GM19099 (cell line): ENCODE results near the gene IPO11.

Experiments used
- POLR2A ChIP-seq: IDR thresholded peaks from 3 replicates; pipeline ENCODE4 v1.6.1; 2011; ENCODE audit warnings: low read depth; ENCODE audit not compliant: insufficient read length; ENCODE audit errors: extremely low read depth

The IPO11 gene

GRCh38 chr5:62418462-62419076 lies 6.0 kb downstream of the IPO11 start:
- no peak for TF ChIP-seq POLR2A

- TF ChIP-seq POLR2A: no peak
Observed at GRCh38 chr5:62419609-62420008, 7.0 kb downstream of the IPO11 start.

- TF ChIP-seq POLR2A: no peak
Observed at GRCh38 chr5:62421414-62421813, 8.9 kb downstream of the IPO11 start.

- no peak for TF ChIP-seq POLR2A
Observed at GRCh38 chr5:62424763-62425162, 12.2 kb downstream of the IPO11 start.

DNA sequence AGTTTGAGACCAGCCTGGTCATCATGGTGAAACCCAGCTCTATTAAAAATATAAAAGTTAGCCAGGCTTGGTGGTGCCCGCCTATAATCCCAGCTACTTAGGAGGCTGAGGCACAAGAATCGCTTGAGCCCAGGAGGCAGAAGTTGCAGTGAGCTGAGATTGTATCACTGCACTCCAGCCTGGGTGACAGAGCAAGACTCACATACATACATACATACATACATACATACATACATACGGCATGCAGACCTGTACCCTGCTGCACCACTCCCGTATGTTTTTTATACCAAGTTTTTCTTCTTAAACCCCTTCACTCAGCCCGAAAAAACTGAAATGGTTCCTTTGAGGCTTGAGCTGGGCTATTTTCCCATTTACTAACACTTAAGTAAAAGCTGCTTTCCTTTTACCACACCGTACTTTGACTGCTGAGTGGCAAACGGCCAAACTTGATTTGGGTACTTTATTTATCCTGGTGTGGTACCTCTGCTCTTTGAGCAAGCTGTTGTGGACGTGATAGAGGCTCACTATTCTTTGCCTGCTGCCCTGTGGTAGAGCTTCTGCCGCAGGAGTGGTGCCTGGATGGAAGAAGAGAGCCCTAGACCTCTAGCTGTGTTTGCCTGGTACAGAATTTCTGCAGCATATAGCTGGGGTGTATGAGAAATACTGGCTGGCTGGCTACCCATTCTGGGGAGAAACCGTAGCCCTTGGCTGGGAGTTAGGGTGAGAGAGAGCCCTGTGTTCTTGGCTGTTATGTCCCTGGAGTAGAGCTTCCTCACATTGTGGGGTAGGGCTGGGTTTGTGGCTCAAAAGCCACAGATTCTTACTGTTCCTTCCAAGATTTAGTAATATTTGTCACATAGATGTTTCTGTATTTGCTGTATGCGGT lies 19.4 kb downstream of the IPO11 start:
- TF ChIP-seq POLR2A: no peak

- TF ChIP-seq POLR2A: no peak
Observed at GRCh38 chr5:62432621-62433064, 20.1 kb downstream of the IPO11 start.

GRCh38 chr5:62448528-62448927 lies 36.0 kb downstream of the IPO11 start:
- TF ChIP-seq POLR2A: no peak

- TF ChIP-seq POLR2A: no peak
Observed at GRCh38 chr5:62450259-62450658, 37.7 kb downstream of the IPO11 start.

DNA sequence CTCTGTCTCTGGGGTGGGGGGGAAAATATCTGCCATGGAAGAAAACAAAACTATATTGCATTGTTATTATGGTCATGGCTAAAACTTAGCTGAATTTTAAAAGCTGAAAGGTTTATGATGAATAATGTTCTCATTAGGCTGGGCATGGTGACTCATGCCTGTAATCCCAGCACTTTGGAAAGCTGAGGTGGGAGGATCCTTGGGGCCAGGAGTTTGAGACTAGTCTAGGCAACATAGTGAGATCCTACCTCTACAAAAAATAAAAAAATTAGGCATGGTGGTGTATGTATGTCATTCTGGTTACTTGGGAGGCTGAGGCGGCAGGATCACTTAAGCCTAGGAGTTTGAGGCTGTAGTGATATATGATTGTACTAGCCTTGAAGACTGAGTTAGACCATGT lies 44.5 kb downstream of the IPO11 start:
- TF ChIP-seq POLR2A: no peak

DNA sequence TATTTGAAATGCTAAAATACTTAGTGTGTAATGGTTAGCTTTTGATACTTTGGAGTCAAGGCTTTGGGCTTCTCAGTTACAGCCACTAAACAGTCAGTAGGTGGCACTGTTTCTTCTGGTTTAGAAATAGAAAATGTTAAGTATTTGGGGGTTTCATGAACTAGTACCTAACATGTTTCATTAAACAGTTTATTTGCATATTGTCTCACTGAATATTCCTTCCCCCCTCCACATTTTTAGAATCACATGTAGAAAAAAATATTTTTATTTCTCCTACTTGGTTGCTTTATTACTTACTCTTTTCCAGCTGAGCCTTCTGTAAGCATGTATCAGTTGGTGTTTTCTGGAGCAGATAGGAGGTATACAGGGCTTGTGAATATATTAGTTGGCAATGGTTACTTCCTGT lies 48.0 kb downstream of the IPO11 start:
- no peak for TF ChIP-seq POLR2A

DNA sequence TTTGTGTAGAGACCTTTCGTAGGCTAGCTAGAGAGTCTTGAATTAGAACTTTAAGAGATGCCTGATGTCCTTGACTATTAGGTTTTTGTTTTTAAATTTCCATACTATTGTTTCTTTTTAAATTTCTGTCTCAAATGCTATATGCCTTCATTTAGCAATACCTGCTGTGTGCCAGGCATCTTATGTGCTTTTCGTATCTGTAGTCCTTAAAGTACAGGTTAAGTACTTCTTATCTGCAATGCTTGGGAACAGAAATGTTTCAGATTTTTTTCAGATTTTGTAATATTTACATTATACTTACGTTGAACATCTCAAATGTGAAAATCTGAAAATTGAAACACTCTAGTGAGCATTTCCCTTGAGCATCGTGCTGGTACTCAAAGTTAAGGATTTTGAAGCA lies 49.0 kb downstream of the IPO11 start:
- TF ChIP-seq POLR2A: no peak

DNA sequence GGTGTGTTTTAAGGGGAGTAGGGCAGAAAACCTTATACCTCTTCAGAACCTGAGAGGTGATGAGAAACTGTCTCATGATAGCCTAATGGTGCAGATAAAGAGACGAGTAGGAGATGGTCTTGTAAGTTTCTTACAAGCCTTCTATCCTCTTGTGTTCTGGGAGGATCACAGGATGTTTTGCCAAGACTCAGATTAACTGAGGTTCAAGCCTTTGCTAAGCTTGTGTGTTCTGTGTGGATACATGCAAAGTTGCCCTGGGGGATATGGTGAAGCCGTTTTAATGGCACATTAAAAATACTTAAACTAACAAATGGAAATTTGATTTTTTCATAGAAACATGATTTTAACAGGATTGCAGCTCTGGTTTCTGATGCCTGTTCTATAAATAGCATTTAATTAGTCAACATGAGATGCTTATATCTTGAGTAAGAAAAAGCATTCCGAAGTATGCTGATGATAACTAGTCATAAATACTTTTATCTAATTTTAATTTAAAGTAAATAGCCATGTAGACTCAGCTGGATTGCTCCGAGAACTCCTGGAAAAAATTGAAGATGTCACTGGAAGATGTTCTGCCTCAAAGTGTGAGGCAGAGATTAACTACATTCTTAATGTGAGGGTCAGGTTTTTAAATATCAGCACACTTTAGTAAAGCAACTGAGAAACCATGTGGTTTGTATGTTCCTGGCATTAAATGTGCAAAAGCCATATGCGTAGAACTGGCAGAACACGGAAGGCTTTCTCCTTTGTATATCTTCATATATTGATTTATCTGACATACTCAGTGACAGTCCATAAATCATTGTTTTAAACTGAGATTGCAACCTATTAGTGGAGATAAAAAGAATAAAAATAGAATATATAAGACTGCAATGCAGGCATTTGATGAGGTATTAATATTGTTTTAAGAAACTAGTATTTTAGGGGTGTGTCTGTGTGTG lies 53.7 kb downstream of the IPO11 start:
- TF ChIP-seq POLR2A: no peak

GRCh38 chr5:62473209-62473608 lies 60.6 kb downstream of the IPO11 start:
- TF ChIP-seq POLR2A: no peak

- no peak for TF ChIP-seq POLR2A
Observed at GRCh38 chr5:62475072-62475471, 62.5 kb downstream of the IPO11 start.

DNA sequence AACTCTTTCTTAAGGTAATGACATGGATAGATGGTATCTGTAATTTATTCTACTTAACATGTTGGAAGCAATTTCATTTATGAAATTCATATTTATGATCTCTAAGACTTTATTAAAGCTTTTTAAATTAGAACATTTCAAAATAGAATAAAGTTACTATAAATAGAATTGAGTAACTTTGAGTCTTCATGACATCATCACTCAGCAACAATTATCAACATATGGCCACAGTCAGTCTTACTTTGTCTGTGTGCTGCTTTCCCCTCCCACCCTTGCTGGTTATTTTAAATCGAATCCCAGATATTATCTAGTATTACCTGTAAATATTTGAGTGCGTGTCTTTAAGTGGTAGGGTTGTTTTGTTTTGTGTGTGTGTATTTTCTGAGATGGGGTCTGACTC lies 65.2 kb downstream of the IPO11 start:
- TF ChIP-seq POLR2A: no peak
